Testis (tissue), 3 donors: ENCODE data around the gene PCDHA1. TPM values are rescaled to one million over a fixed set of nuclear protein-coding genes. Genes with fewer than 3 reads are reported as not detected.
A peak's percentile ranks its signal among the peaks of the same experiment; 100 is the strongest.

Experiments
- DNase-seq: peaks from one replicate; pipeline ENCODE4 v3.0.0-alpha.2; 2019
- H3K27ac ChIP-seq, 2 donors: fragments of 200-600 bp; sonication (generic); one replicate each; pipeline ENCODE4 v1.5.1; 2019
- H3K27me3 ChIP-seq: fragments of 200-600 bp; sonication (generic); one replicate; pipeline ENCODE4 v1.5.1; 2019
- H3K36me3 ChIP-seq: fragments of 200-600 bp; sonication (generic); one replicate; pipeline ENCODE4 v1.5.1; 2017; ENCODE audit warnings: low read depth; ENCODE audit errors: missing control alignments
- H3K4me1 ChIP-seq: fragments of 200-600 bp; sonication (generic); one replicate; pipeline ENCODE4 v1.5.1; 2019
- H3K4me3 ChIP-seq, 2 donors: fragments of 200-600 bp; sonication (generic); one replicate each; pipeline ENCODE4 v1.5.1; 2017 to 2019
- H3K9me3 ChIP-seq: fragments of 200-600 bp; sonication (generic); one replicate; pipeline ENCODE4 v1.5.1; 2017
- CTCF ChIP-seq, 3 experiments: fragments of 450-650 bp in 2 of 3; fragments of 200-600 bp in 1 of 3; sonication (generic) in 1 of 3; IDR thresholded peaks; one replicate each; pipeline ENCODE4 v1.5.1; 2016 to 2019; ENCODE audit warnings: antibody characterized with exemption in 3 of 3, mild to moderate bottlenecking in 2 of 3, moderate library complexity in 1 of 3
- POLR2A ChIP-seq: fragments of 450-650 bp; IDR thresholded peaks from one replicate; pipeline ENCODE4 v1.6.1; 2017; ENCODE audit warnings: antibody characterized with exemption, mild to moderate bottlenecking, moderate library complexity
- WGBS, 2 donors: methylation state at CpG; one replicate each; pipeline ENCODE4 v1.1.5; 2018; 5-methylcytosine and 5-hydroxymethylcytosine counted together
- intact Hi-C: fragments of 100-400 bp; cut with DNase I; formaldehyde crosslinking; loops from one replicate; pipeline ENCODE4 v1.15.1; 2023; ENCODE audit warnings: low total_unique reads
- polyA plus RNA-seq: library from polyadenylated mRNA; stranded (reverse); fragments of 350-450 nt; fragmentation: Illumina TruSeq; extraction: RNeasy Lipid Tissue Mini Kit (QIAGEN cat#74804); gene quantifications from one replicate; pipeline ENCODE4 v1.2.3, GENCODE V29; 2014; ENCODE audit warnings: low read depth, low replicate concordance; ENCODE audit not compliant: insufficient read depth
- total RNA-seq, 2 donors: library from RNA; depleted of rRNA; stranded (reverse); fragments of >200 nt; gene quantifications; one replicate each; pipeline ENCODE4 v1.2.3, GENCODE V29; 2016

PCDHA1 gene
- total and polyA plus RNA-seq, 3 donors from 2014 or later: 1.7 to 2.6 (median 1.8) TPM

GRCh38 chr5:140855772-140856674 lies 70.1 kb downstream of the PCDHA1 start, which contains the start of gene PCDHA10:
PCDHA10 (plus strand) TSS chr5:140855897; CDS start chr5:140856049, 152 bp downstream.
- no peak for DNase-seq
- peak within 1 kb of the TSS; percentile 36 to 38 for H3K4me3 ChIP-seq
- no peaks in the 10 kb centered on the region for H3K36me3 ChIP-seq
- no peaks in the 10 kb centered on the region for H3K4me1 ChIP-seq
- no peaks in the 10 kb centered on the region for H3K27me3 ChIP-seq
- H3K27ac ChIP-seq: no peak within 1 kb of the TSS
- 14 to 16% methylated on average over 38 to 44 of the region's 44 CpGs for WGBS, 2 donors
- intact Hi-C loops: no loop called here
- no peaks in the 10 kb centered on the region for H3K9me3 ChIP-seq
- no peak for TF ChIP-seq POLR2A
- peak; percentile 5 to 44 (median 39) for TF ChIP-seq CTCF (IDR thresholded peaks at IDR 0.05)

- no peak overlapping the region for H3K4me3 ChIP-seq
- H3K36me3 ChIP-seq: no peaks in the 10 kb centered on the region
- no peaks in the 10 kb centered on the region for H3K27me3 ChIP-seq
- 37 to 48% methylated on average over 4 to 70 of the region's 94 CpGs for WGBS, 2 donors
- TF ChIP-seq CTCF (IDR thresholded peaks at IDR 0.05) (no peak), POLR2A (no peak)
- no peak for DNase-seq
- H3K9me3 ChIP-seq: no peaks in the 10 kb centered on the region
- H3K27ac ChIP-seq: no peak overlapping the region
- intact Hi-C loops: no loop called here
- no peaks in the 10 kb centered on the region for H3K4me1 ChIP-seq
Observed at GRCh38 chr5:140857177-140857986, 71.4 kb downstream of the PCDHA1 start.

GRCh38 chr5:140857987-140858240 lies 72.0 kb downstream of the PCDHA1 start:
- TF ChIP-seq CTCF (IDR thresholded peaks at IDR 0.05) (no peak), POLR2A (no peak)
- Histone ChIP-seq H3K4me1 (no peaks in the 10 kb centered on the region), H3K36me3 (no peaks in the 10 kb centered on the region), H3K27me3 (no peaks in the 10 kb centered on the region), H3K4me3 (no peak overlapping the region), H3K27ac (no peak overlapping the region), H3K9me3 (no peaks in the 10 kb centered on the region)
- intact Hi-C loops: no loop called here
- WGBS, 2 donors: 30 to 60% methylated on average over 1 to 7 of the region's 22 CpGs
- DNase-seq: no peak

- intact Hi-C loops: no loop called here
- DNase-seq: no peak
- TF ChIP-seq CTCF (IDR thresholded peaks at IDR 0.05) (no peak), POLR2A (no peak)
- no peak overlapping the region for H3K4me3 ChIP-seq
- no peaks in the 10 kb centered on the region for H3K36me3 ChIP-seq
- no peaks in the 10 kb centered on the region for H3K4me1 ChIP-seq
- no peaks in the 10 kb centered on the region for H3K9me3 ChIP-seq
- H3K27ac ChIP-seq: no peak overlapping the region
- H3K27me3 ChIP-seq: no peaks in the 10 kb centered on the region
- 33 to 35% methylated on average over 22 to 66 of the region's 76 CpGs for WGBS, 2 donors
Observed at GRCh38 chr5:140862441-140863295, 76.7 kb downstream of the PCDHA1 start.
